Osteoblast (primary cell): ENCODE measurements around the gene RPS21. TPM values are rescaled to one million over a fixed set of nuclear protein-coding genes. Genes with fewer than 3 reads are reported as not detected.
"Not testable (repeated sequence)": the region's sequence is repeated elsewhere in the genome, so short reads cannot be mapped to it uniquely, and the experiment has no call there.

Experiments used
- DNase-seq: peaks from one replicate; pipeline ENCODE4 v3.0.0; 2011; ENCODE audit warnings: low spot score, mixed read lengths; ENCODE audit not compliant: insufficient read length; ENCODE audit errors: missing footprints
- H2AFZ ChIP-seq: 2 replicates; pipeline ENCODE4 v1.6.0; 2011; ENCODE audit warnings: mild to moderate bottlenecking, low read length
- H3K27ac ChIP-seq: 2 replicates; pipeline ENCODE4 v1.5.1; 2011; ENCODE audit warnings: mild to moderate bottlenecking, low read depth, low read length, moderate library complexity
- H3K27me3 ChIP-seq: 2 replicates; pipeline ENCODE4 v1.6.0; 2012; ENCODE audit warnings: mild to moderate bottlenecking, control low read depth, inconsistent platforms, low read length, moderate library complexity; ENCODE audit not compliant: insufficient read depth
- H3K36me3 ChIP-seq: 2 replicates; pipeline ENCODE4 v1.5.1; 2011; ENCODE audit warnings: mild to moderate bottlenecking, low read length, control low read depth, moderate library complexity; ENCODE audit not compliant: insufficient read depth
- H3K4me1 ChIP-seq: 2 replicates; pipeline ENCODE4 v1.5.1; 2011; ENCODE audit warnings: mild to moderate bottlenecking, low read length, control low read depth, moderate library complexity; ENCODE audit not compliant: insufficient read depth
- H3K4me2 ChIP-seq: 2 replicates; pipeline ENCODE4 v1.6.0; 2011; ENCODE audit warnings: mild to moderate bottlenecking, low read length; ENCODE audit not compliant: insufficient read depth
- H3K4me3 ChIP-seq: fragments of 200-600 bp; sonication (generic); 3 replicates; pipeline ENCODE4 v1.5.1; 2012; ENCODE audit warnings: mild to moderate bottlenecking, low read length, inconsistent platforms; ENCODE audit not compliant: insufficient read depth
- H3K79me2 ChIP-seq: 2 replicates; pipeline ENCODE4 v1.6.0; 2012; ENCODE audit warnings: mild to moderate bottlenecking, low read length, control low read depth, inconsistent platforms; ENCODE audit not compliant: insufficient read depth
- H3K9me3 ChIP-seq: 2 replicates; pipeline ENCODE4 v1.5.1; 2011; ENCODE audit warnings: low read depth, low read length, control low read depth
- H4K20me1 ChIP-seq: 2 replicates; pipeline ENCODE4 v1.6.0; 2012; ENCODE audit warnings: mild to moderate bottlenecking, low read length, control low read depth; ENCODE audit not compliant: insufficient read depth
- total RNA-seq: library from RNA; depleted of rRNA; stranded (reverse); fragments of >200 nt; gene quantifications from 2 replicates; pipeline ENCODE4 v1.2.3, GENCODE V29; 2012
- TF ChIP-seq, protein P1 (sequence below): IDR thresholded peaks from 2 replicates; pipeline ENCODE4 v1.5.1; 2011; ENCODE audit warnings: mild to moderate bottlenecking, low read depth, low read length, moderate library complexity; ENCODE audit errors: extremely low read depth

The RPS21 gene
- total RNA-seq, 1 donor: 460 TPM

DNA sequence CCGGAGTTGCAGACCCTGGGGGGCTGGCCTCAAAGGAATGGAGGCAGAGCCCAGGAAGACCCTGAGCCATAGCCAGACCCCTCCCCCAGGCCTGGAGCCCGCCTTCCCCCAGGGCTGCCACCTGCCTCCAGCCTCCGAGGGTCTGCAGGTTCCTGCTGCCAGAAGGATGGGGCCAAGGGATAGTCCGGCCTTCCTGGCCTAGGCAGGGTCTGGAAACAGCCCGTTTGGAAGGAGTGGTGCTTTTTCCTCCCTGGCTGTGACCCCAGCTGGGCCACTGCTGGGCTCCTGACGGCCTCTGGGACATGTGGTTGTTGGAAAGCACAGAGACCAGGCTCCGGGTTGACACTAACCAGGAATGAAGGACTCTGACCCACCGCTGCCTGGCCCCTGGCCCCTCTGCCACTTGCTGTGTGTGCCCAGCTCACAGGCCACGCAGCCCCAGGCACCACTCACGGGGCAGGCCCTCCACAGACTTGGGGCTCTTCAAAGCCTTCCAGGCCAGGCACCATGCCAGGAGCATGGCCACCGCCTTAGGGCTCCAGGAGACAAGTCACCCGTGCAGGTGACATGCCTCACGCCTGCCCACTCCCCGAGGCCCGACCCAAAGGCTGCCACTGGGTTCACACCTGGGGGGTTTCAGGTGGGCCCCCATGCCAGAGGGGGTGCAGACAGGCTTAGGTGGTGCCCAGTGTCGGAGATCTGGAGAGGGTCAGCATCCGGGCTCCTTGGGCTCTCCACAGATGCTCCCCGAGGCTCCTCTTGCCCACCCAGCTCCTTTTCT is 15.9 kb upstream of the RPS21 start:
- Histone ChIP-seq H2AFZ (no peak overlapping the region), H4K20me1 (no peaks in the 10 kb centered on the region), H3K79me2 (no peaks in the 10 kb centered on the region), H3K4me3 (no peak overlapping the region), H3K9me3 (no peaks in the 10 kb centered on the region), H3K36me3 (no peaks in the 10 kb centered on the region), H3K27me3 (peaks cover 32% of the 10 kb centered on the region), H3K27ac (no peak overlapping the region), H3K4me1 (peaks cover 33% of the 10 kb centered on the region), H3K4me2 (peak overlapping the region; percentile 75)
- TF ChIP-seq, protein P1, sequence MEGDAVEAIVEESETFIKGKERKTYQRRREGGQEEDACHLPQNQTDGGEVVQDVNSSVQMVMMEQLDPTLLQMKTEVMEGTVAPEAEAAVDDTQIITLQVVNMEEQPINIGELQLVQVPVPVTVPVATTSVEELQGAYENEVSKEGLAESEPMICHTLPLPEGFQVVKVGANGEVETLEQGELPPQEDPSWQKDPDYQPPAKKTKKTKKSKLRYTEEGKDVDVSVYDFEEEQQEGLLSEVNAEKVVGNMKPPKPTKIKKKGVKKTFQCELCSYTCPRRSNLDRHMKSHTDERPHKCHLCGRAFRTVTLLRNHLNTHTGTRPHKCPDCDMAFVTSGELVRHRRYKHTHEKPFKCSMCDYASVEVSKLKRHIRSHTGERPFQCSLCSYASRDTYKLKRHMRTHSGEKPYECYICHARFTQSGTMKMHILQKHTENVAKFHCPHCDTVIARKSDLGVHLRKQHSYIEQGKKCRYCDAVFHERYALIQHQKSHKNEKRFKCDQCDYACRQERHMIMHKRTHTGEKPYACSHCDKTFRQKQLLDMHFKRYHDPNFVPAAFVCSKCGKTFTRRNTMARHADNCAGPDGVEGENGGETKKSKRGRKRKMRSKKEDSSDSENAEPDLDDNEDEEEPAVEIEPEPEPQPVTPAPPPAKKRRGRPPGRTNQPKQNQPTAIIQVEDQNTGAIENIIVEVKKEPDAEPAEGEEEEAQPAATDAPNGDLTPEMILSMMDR: no peak
- DNase-seq: no peak

DNA sequence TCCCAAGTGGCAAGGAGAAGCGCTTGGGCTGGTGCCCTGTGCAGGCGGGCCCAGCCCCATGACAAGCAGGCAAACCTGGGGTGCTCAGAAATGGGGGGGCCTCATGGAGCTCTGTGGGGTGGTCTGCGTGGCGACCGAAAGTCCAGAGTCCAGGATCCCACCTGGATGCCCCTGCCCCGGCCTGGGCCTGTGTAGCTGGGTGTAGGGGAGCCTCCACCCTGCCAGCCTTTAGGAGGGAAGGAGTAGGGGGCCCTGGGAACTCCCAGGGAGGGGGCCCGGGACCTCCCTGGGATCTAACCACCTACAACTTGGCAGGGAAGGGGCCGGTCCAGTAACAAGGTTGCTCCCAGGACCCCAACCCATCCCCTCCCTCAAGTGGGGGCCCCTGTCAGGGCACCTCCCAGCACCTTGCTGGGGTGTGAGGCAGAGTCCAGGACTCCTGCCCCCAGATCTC is 15.3 kb upstream of the RPS21 start:
- Histone ChIP-seq H3K9me3 (no peaks in the 10 kb centered on the region), H2AFZ (no peak overlapping the region), H3K79me2 (no peaks in the 10 kb centered on the region), H3K36me3 (no peaks in the 10 kb centered on the region), H4K20me1 (no peaks in the 10 kb centered on the region), H3K27me3 (peaks cover 26% of the 10 kb centered on the region), H3K4me1 (peaks cover 33% of the 10 kb centered on the region), H3K27ac (no peak overlapping the region), H3K4me3 (no peak overlapping the region), H3K4me2 (no peak overlapping the region)
- TF ChIP-seq, protein P1: no peak
- DNase-seq: no peak

DNA sequence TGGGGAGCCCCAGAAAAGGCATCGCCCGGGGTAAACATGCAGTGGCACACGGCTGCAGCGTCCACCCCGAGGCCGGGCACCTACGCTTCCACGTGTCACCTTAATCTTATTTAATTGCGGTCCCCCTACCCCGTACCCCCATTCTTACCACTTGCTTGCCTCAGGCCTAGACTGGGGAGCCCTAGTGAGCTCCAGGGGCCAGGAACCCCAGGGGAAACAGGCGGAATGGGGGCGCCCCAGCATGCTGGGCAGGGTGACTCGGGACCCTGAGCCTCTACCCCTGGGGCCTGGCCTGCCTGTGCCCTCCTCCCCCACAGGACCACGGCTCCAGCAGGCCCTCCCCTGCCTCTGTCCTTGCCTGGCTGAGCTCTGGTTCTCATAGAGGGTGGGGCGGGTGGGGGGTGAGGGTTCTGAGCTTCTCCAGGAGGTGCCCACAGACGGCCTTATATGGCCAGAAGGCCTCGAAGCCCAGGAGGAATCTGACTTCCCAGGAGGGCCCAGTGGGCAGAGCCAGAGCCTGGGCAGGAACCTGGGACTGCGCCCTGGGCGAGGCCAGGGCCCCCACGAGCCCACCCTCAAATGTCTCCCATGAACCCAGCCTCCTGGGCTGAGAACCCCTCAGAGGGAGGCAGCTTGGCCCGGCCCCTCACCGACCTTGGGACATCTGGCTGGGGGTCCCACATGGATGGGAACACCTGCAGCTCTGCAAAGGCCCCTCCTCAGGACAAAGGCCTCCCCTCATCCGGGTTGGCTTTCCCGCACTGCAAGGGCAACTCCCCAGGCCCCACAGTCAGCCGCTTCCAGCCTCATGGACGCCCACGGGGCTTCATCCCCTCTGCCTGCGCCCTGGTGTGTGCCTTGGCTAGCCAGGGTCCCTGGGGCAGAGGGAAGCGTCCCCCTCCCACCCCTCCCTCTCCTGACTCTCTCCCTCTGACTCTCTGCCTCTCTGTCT is 14.6 kb upstream of the RPS21 start:
- TF ChIP-seq, protein P1: no peak
- no peak for DNase-seq
- no peaks in the 10 kb centered on the region for H4K20me1 ChIP-seq
- H3K9me3 ChIP-seq: no peaks in the 10 kb centered on the region
- H3K36me3 ChIP-seq: no peaks in the 10 kb centered on the region
- H3K4me2 ChIP-seq: no peak overlapping the region
- no peaks in the 10 kb centered on the region for H3K79me2 ChIP-seq
- no peak overlapping the region for H2AFZ ChIP-seq
- no peak overlapping the region for H3K4me3 ChIP-seq
- peaks cover 33% of the 10 kb centered on the region for H3K4me1 ChIP-seq
- no peak overlapping the region for H3K27ac ChIP-seq
- H3K27me3 ChIP-seq: peaks cover 22% of the 10 kb centered on the region

DNA sequence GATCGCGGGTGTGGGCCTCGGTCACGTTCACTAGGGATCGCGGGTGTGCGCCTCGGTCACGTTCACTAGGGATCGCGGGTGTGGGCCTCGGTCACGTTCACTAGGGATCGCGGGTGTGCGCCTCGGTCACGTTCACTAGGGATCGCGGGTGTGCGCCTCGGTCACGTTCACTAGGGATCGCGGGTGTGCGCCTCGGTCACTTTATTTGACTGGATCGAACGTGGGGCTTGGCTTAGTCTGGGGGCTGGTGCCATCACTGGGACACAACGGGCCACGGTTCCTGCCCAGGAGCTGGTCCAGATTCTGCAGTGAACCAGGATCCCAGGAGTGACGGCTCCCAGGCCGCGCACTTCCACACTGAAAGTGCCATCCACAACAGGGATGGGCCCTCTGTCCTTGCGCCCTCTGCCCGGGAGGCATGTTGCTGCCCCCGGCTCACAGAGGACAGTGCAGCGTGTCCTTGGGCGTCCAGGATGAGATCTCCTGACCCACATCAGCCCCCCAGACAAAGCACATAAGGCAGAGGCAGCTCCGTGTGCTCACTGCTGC is 13.2 kb upstream of the RPS21 start:
- H3K27me3 ChIP-seq, H3K4me2 ChIP-seq, H3K9me3 ChIP-seq, H4K20me1 ChIP-seq, H3K36me3 ChIP-seq, H3K4me3 ChIP-seq, H2AFZ ChIP-seq, H3K79me2 ChIP-seq, DNase-seq, H3K27ac ChIP-seq: not testable (repeated sequence)
- H3K4me1 ChIP-seq: peaks cover 20% of the 10 kb centered on the region
